HepG2 (cell line): ENCODE results near the gene LATS1.

Experiments
- BHLHE40 ChIP-seq: IDR thresholded peaks from 2 replicates; pipeline ENCODE4 v1.6.1; 2011; ENCODE audit warnings: low read length, improper control_type of control experiment
- CTCF ChIP-seq: sonication (generic); formaldehyde crosslinking; IDR thresholded peaks from 2 replicates; pipeline ENCODE4 v1.5.0; 2020; ENCODE audit warnings: mild to moderate bottlenecking, missing genetic modification reagents, moderate library complexity
- KDM3A ChIP-seq: IDR thresholded peaks from 2 replicates; pipeline ENCODE4 v1.6.1; 2018; ENCODE audit warnings: low read depth, missing compliant biosample characterization
- MTF2 ChIP-seq: sonication (generic); formaldehyde crosslinking; IDR thresholded peaks from 2 replicates; pipeline ENCODE4 v1.5.0; 2020; ENCODE audit warnings: missing genetic modification reagents, borderline replicate concordance
- POLR2AphosphoS5 ChIP-seq: IDR thresholded peaks from 2 replicates; pipeline ENCODE4 v1.6.1; 2012; ENCODE audit warnings: low read depth, low read length

- TF ChIP-seq POLR2AphosphoS5 (no peak), MTF2 (CRISPR knock-in tag) (no peak), CTCF (CRISPR knock-in tag) (no peak), BHLHE40 (no peak), KDM3A (no peak)
These were observed 10.0 kb upstream of the LATS1 start for GRCh38 chr6:149727793-149728498.
